DOHH2 (cell line): ENCODE data around the gene STX16.

Source experiments
- EZH2phosphoT487 ChIP-seq: fragments of 200-600 bp; sonication (generic); IDR thresholded peaks from 2 replicates; pipeline ENCODE4 v1.6.1; 2017; ENCODE audit warnings: borderline replicate concordance, mild to moderate bottlenecking, antibody characterized with exemption, low read length, moderate library complexity, mixed read lengths
- TF ChIP-seq, protein P1 (sequence below): fragments of 200-600 bp; sonication (generic); IDR thresholded peaks from one replicate; pipeline ENCODE4 v1.5.1; 2014; ENCODE audit warnings: antibody characterized with exemption, mild to moderate bottlenecking, low read depth, low read length; ENCODE audit not compliant: poor library complexity, severe bottlenecking

DNA sequence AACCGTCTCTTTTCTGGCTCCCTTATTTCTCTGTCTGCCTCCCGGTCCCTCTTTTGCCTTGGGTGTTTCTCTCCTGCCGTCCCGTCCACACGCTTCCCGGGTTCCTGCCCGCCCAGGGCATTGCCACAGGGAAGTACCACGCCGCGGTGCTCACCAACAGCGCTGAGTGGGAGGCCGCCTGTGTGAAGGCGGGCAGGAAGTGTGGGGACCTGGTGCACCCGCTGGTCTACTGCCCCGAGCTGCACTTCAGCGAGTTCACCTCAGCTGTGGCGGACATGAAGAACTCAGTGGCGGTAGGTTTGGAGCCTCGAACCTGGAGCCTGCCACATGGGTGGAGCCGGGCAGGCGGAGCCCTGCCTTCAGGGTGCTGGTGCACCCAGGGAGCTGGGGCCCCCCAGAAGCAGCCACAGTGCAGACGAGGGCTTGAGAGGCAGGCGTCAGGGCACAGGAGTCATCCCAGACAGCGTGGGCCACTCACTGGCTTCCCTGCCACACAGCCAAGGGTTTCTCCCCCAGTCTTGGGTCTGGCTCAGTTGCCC, 62.8 kb downstream of the STX16 start:
- TF ChIP-seq, protein P1, sequence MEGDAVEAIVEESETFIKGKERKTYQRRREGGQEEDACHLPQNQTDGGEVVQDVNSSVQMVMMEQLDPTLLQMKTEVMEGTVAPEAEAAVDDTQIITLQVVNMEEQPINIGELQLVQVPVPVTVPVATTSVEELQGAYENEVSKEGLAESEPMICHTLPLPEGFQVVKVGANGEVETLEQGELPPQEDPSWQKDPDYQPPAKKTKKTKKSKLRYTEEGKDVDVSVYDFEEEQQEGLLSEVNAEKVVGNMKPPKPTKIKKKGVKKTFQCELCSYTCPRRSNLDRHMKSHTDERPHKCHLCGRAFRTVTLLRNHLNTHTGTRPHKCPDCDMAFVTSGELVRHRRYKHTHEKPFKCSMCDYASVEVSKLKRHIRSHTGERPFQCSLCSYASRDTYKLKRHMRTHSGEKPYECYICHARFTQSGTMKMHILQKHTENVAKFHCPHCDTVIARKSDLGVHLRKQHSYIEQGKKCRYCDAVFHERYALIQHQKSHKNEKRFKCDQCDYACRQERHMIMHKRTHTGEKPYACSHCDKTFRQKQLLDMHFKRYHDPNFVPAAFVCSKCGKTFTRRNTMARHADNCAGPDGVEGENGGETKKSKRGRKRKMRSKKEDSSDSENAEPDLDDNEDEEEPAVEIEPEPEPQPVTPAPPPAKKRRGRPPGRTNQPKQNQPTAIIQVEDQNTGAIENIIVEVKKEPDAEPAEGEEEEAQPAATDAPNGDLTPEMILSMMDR = no peak
- TF ChIP-seq EZH2phosphoT487 = no peak
